ENCODE measurements around the gene JAM3.

GRCh38 chr11:134196756-134197155 lies 127.9 kb downstream of the JAM3 start:
- TF ChIP-seq CTCF (IDR thresholded peaks at IDR 0.05) (no peak), USF2 (CRISPR knock-in tag; IDR thresholded peaks at IDR 0.05) (no peak), SP1 (CRISPR knock-in tag; conservative IDR thresholded peaks at IDR 0.05) (no peak), STAT6 (CRISPR knock-in tag; conservative IDR thresholded peaks at IDR 0.05; ENCODE audit: low read depth) (no peak), ATF1 (CRISPR knock-in tag; IDR thresholded peaks at IDR 0.05) (no peak), ZMAT4 (CRISPR knock-in tag; IDR thresholded peaks at IDR 0.05) (no peak), RELA (CRISPR knock-in tag; IDR thresholded peaks at IDR 0.05; ENCODE audit: borderline replicate concordance) (no peak), ZNF423 (CRISPR knock-in tag; IDR thresholded peaks at IDR 0.05) (no peak), EMX1 (CRISPR knock-in tag; IDR thresholded peaks at IDR 0.05) (no peak), ZNF281 (CRISPR knock-in tag; IDR thresholded peaks at IDR 0.05) (no peak), SMAD3 (CRISPR knock-in tag; IDR thresholded peaks at IDR 0.05; ENCODE audit: borderline replicate concordance) (no peak)

All from WTC11 (cell line).